HepG2 (cell line): ENCODE measurements around the gene ABCB8. TPM values are rescaled to one million over a fixed set of nuclear protein-coding genes. Genes with fewer than 3 reads are reported as not detected.

Experiments
- ELF1 ChIP-seq: sonication (generic); formaldehyde crosslinking; IDR thresholded peaks from 2 replicates; pipeline ENCODE4 v1.4.0; 2020; ENCODE audit warnings: missing genetic modification reagents
- GABPA ChIP-seq, 2 experiments: IDR thresholded peaks; 2 replicates each; pipeline ENCODE4 v1.6.1; 2011 to 2016; ENCODE audit warnings: low read depth in 2 of 2, low read length in 1 of 2, missing biosample characterization in 1 of 2, missing genetic modification characterization in 1 of 2
- MAFK ChIP-seq, 2 experiments: IDR thresholded peaks in 1 of 2; conservative IDR thresholded peaks in 1 of 2; 2 replicates each; pipeline ENCODE4 v1.6.1; 2011; ENCODE audit warnings: improper control_type of control experiment in 2 of 2, low read length in 2 of 2
- MED1 ChIP-seq: sonication (generic); formaldehyde crosslinking; IDR thresholded peaks from 2 replicates; pipeline ENCODE4 v1.4.0; 2020; ENCODE audit warnings: missing genetic modification reagents
- MED13 ChIP-seq: sonication (generic); formaldehyde crosslinking; IDR thresholded peaks from 2 replicates; pipeline ENCODE4 v1.5.0; 2020; ENCODE audit warnings: missing genetic modification reagents
- MEIS2 ChIP-seq: sonication (generic); formaldehyde crosslinking; IDR thresholded peaks from 2 replicates; pipeline ENCODE4 v1.9.0; 2021; ENCODE audit warnings: mild to moderate bottlenecking, missing genetic modification reagents
- MTF1 ChIP-seq: sonication (generic); formaldehyde crosslinking; IDR thresholded peaks from 2 replicates; pipeline ENCODE4 v1.5.0; 2020; ENCODE audit warnings: missing genetic modification reagents
- SRY ChIP-seq: sonication (generic); formaldehyde crosslinking; IDR thresholded peaks from 2 replicates; pipeline ENCODE4 v1.8.0; 2022; ENCODE audit warnings: mild to moderate bottlenecking, missing genetic modification reagents
- TBP ChIP-seq: sonication (generic); formaldehyde crosslinking; IDR thresholded peaks from 2 replicates; pipeline ENCODE4 v1.5.0; 2020; ENCODE audit warnings: missing genetic modification reagents
- TGIF2 ChIP-seq: IDR thresholded peaks from 2 replicates; pipeline ENCODE4 v1.6.1; 2016; ENCODE audit warnings: control low read depth, missing compliant biosample characterization
- ZNF318 ChIP-seq: sonication (generic); formaldehyde crosslinking; IDR thresholded peaks from 2 replicates; pipeline ENCODE4 v1.4.0; 2020; ENCODE audit warnings: mild to moderate bottlenecking, missing genetic modification reagents
- ZNF326 ChIP-seq: sonication (generic); formaldehyde crosslinking; IDR thresholded peaks from 2 replicates; pipeline ENCODE4 v1.4.0; 2020; ENCODE audit warnings: missing genetic modification reagents, borderline replicate concordance
- ZNF430 ChIP-seq: sonication (generic); formaldehyde crosslinking; IDR thresholded peaks from 2 replicates; pipeline ENCODE4 v1.9.0; 2021; ENCODE audit warnings: mild to moderate bottlenecking, missing genetic modification reagents
- polyA plus RNA-seq, 8 experiments: library from polyadenylated mRNA; depleted of rRNA in 3 of 8; stranded (reverse) in 7 of 8; unstranded in 1 of 8; fragments of >200 nt; fragmentation: Illumina TruSeq in 4 of 8; extraction: Trizol in 4 of 8; gene quantifications; 2 replicates each; pipeline versions ENCODE4 v1.2.1 to v1.2.3, GENCODE V29; 2011 to 2016; ENCODE audit warnings: low read depth in 4 of 8, missing spikeins in 1 of 8, mixed read lengths in 1 of 8; ENCODE audit not compliant: insufficient read depth in 1 of 8
- total RNA-seq, 5 experiments: library from RNA; depleted of rRNA; stranded (reverse); fragments of >200 nt; fragmentation: Illumina TruSeq; extraction: Trizol; gene quantifications; 2 replicates each; pipeline ENCODE4 v1.2.3, GENCODE V29; 2016; ENCODE audit warnings: low read depth in 1 of 5
- TF ChIP-seq, protein P1 (sequence below): sonication (generic); formaldehyde crosslinking; conservative IDR thresholded peaks from 2 replicates; pipeline ENCODE4 v1.4.0; 2020; ENCODE audit warnings: missing genetic modification reagents
- TF ChIP-seq, protein P2 (sequence below): sonication (generic); formaldehyde crosslinking; IDR thresholded peaks from 2 replicates; pipeline ENCODE4 v1.4.0; 2020; ENCODE audit warnings: missing genetic modification reagents

ABCB8 gene
- total and polyA plus RNA-seq, 2 of the 13 experiments (the other 11 are each of a cell fraction or from before 2014, with no cell fraction given), result 6.6 to 16.7 TPM

- TF ChIP-seq TGIF2 (peak; percentile 21; the same call in 1 of the 2 replicates), MAFK (conservative IDR thresholded peaks at IDR 0.05 in 1 of 2, IDR thresholded peaks at IDR 0.05 in 1 of 2; ENCODE audit: low read length in 2 of 2) (peak; percentile 47 to 61; a peak in 3 of 4 replicates), ZNF318 (no peak), ELF1 (CRISPR knock-in tag) (no peak), GABPA (IDR thresholded peaks at IDR 0.05; ENCODE audit: low read depth, low read length) (no peak), GABPA (CRISPR knock-in tag; IDR thresholded peaks at IDR 0.05; ENCODE audit: low read depth) (no peak), MEIS2 (CRISPR knock-in tag) (0 out of 2 replicates have a peak, but pooled peaks have one; percentile 56), ZNF326 (CRISPR knock-in tag) (no peak), SRY (no peak), MED1 (peak; percentile 37; the same call in 1 of the 2 replicates), TBP (CRISPR knock-in tag) (no peak), MED13 (CRISPR knock-in tag) (peak; percentile 41; the same call in 1 of the 2 replicates), MTF1 (no peak), ZNF430 (CRISPR knock-in tag) (no peak)
- TF ChIP-seq, protein P1, sequence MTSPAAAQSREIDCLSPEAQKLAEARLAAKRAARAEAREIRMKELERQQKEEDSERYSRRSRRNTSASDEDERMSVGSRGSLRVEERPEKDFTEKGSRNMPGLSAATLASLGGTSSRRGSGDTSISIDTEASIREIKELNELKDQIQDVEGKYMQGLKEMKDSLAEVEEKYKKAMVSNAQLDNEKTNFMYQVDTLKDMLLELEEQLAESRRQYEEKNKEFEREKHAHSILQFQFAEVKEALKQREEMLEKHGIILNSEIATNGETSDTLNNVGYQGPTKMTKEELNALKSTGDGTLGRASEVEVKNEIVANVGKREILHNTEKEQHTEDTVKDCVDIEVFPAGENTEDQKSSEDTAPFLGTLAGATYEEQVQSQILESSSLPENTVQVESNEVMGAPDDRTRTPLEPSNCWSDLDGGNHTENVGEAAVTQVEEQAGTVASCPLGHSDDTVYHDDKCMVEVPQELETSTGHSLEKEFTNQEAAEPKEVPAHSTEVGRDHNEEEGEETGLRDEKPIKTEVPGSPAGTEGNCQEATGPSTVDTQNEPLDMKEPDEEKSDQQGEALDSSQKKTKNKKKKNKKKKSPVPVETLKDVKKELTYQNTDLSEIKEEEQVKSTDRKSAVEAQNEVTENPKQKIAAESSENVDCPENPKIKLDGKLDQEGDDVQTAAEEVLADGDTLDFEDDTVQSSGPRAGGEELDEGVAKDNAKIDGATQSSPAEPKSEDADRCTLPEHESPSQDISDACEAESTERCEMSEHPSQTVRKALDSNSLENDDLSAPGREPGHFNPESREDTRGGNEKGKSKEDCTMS (CRISPR knock-in tag), result no peak
- TF ChIP-seq, protein P2, sequence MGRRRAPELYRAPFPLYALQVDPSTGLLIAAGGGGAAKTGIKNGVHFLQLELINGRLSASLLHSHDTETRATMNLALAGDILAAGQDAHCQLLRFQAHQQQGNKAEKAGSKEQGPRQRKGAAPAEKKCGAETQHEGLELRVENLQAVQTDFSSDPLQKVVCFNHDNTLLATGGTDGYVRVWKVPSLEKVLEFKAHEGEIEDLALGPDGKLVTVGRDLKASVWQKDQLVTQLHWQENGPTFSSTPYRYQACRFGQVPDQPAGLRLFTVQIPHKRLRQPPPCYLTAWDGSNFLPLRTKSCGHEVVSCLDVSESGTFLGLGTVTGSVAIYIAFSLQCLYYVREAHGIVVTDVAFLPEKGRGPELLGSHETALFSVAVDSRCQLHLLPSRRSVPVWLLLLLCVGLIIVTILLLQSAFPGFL (CRISPR knock-in tag), result no peak
These were observed 44.3 kb upstream of the ABCB8 start (continued) for GRCh38 chr7:150983893-150984368.
